HUES48 (cell line): Measurements from ENCODE around the gene KAZN.
"Not testable (repeated sequence)": the region's sequence is repeated elsewhere in the genome, so short reads cannot be mapped to it uniquely, and the experiment has no call there.

Experiments
- H3K27ac ChIP-seq: one replicate; pipeline ENCODE4 v1.7.0; 2013; ENCODE audit warnings: low read depth, low read length, inconsistent platforms
- H3K27me3 ChIP-seq: 2 replicates; pipeline ENCODE4 v1.6.1; 2013; ENCODE audit warnings: mild to moderate bottlenecking, low read length; ENCODE audit not compliant: control insufficient read depth, insufficient read depth
- H3K36me3 ChIP-seq: 2 replicates; pipeline ENCODE4 v1.6.1; 2013; ENCODE audit warnings: low read length; ENCODE audit not compliant: control insufficient read depth, insufficient read depth
- H3K4me1 ChIP-seq: 2 replicates; pipeline ENCODE4 v1.6.1; 2013; ENCODE audit warnings: mild to moderate bottlenecking, low read length; ENCODE audit not compliant: control insufficient read depth, insufficient read depth
- H3K4me3 ChIP-seq: 2 replicates; pipeline ENCODE4 v1.5.1; 2013; ENCODE audit warnings: mild to moderate bottlenecking, low read depth, low read length
- H3K9ac ChIP-seq: 2 replicates; pipeline ENCODE4 v1.6.1; 2013; ENCODE audit warnings: mild to moderate bottlenecking, low read depth, low read length, moderate library complexity
- H3K9me3 ChIP-seq: 2 replicates; pipeline ENCODE4 v1.6.1; 2013; ENCODE audit warnings: low read length; ENCODE audit not compliant: control insufficient read depth, insufficient read depth

Gene KAZN

GRCh38 chr1:15039901-15040300, 441.4 kb downstream of the KAZN start:
- no peaks in the 10 kb centered on the region for H3K4me1 ChIP-seq

GRCh38 chr1:15040685-15041084, 442.2 kb downstream of the KAZN start:
- not testable (repeated sequence) for H3K36me3 ChIP-seq, H3K4me1 ChIP-seq, H3K9me3 ChIP-seq, H3K9ac ChIP-seq, H3K4me3 ChIP-seq, H3K27ac ChIP-seq, H3K27me3 ChIP-seq

More at GRCh38 chr1:15039901-15040300, 441.4 kb downstream of the KAZN start:
- no peak overlapping the region for H3K9ac ChIP-seq
- H3K36me3 ChIP-seq = no peaks in the 10 kb centered on the region
- no peaks in the 10 kb centered on the region for H3K9me3 ChIP-seq
- H3K27ac ChIP-seq = no peak overlapping the region
- H3K27me3 ChIP-seq = no peaks in the 10 kb centered on the region
- H3K4me3 ChIP-seq = no peak overlapping the region

GRCh38 chr1:15042866-15043265, 444.4 kb downstream of the KAZN start:
- no peak overlapping the region for H3K9ac ChIP-seq
- no peak overlapping the region for H3K4me3 ChIP-seq
- H3K36me3 ChIP-seq = no peaks in the 10 kb centered on the region
- H3K27me3 ChIP-seq = no peaks in the 10 kb centered on the region
- no peaks in the 10 kb centered on the region for H3K9me3 ChIP-seq
- no peaks in the 10 kb centered on the region for H3K4me1 ChIP-seq
- no peak overlapping the region for H3K27ac ChIP-seq

- Histone ChIP-seq H3K36me3 (no peaks in the 10 kb centered on the region), H3K9me3 (no peaks in the 10 kb centered on the region), H3K4me3 (no peak overlapping the region), H3K27me3 (no peaks in the 10 kb centered on the region), H3K4me1 (no peaks in the 10 kb centered on the region), H3K27ac (no peak overlapping the region), H3K9ac (no peak overlapping the region)
Measured at GRCh38 chr1:15043934-15044333, 445.4 kb downstream of the KAZN start.

- H3K4me1 ChIP-seq = no peaks in the 10 kb centered on the region
- no peaks in the 10 kb centered on the region for H3K36me3 ChIP-seq
- H3K4me3 ChIP-seq = no peak overlapping the region
- H3K27me3 ChIP-seq = no peaks in the 10 kb centered on the region
- H3K9ac ChIP-seq = no peak overlapping the region
- H3K27ac ChIP-seq = no peak overlapping the region
- no peaks in the 10 kb centered on the region for H3K9me3 ChIP-seq
Measured at GRCh38 chr1:15045123-15045522, 446.6 kb downstream of the KAZN start.

- no peak overlapping the region for H3K27ac ChIP-seq
- no peaks in the 10 kb centered on the region for H3K9me3 ChIP-seq
Measured at GRCh38 chr1:15046487-15047165, 448.1 kb downstream of the KAZN start.

GRCh38 chr1:15047237-15047636, 448.8 kb downstream of the KAZN start:
- H3K9ac ChIP-seq = no peak overlapping the region
- H3K27me3 ChIP-seq = no peaks in the 10 kb centered on the region
- no peak overlapping the region for H3K4me3 ChIP-seq
- no peaks in the 10 kb centered on the region for H3K9me3 ChIP-seq
- H3K36me3 ChIP-seq = no peaks in the 10 kb centered on the region
- H3K4me1 ChIP-seq = no peaks in the 10 kb centered on the region
- H3K27ac ChIP-seq = no peak overlapping the region

More at GRCh38 chr1:15046487-15047165, 448.1 kb downstream of the KAZN start:
- Histone ChIP-seq H3K4me3 (no peak overlapping the region), H3K9ac (no peak overlapping the region), H3K4me1 (no peaks in the 10 kb centered on the region), H3K27me3 (no peaks in the 10 kb centered on the region), H3K36me3 (no peaks in the 10 kb centered on the region)

GRCh38 chr1:15048437-15048980, 450.0 kb downstream of the KAZN start:
- Histone ChIP-seq H3K4me3 (no peak overlapping the region), H3K27ac (no peak overlapping the region), H3K9me3 (no peaks in the 10 kb centered on the region), H3K4me1 (peaks cover 9% of the 10 kb centered on the region; the same call in 1 of the 2 replicates), H3K36me3 (no peaks in the 10 kb centered on the region), H3K27me3 (no peaks in the 10 kb centered on the region), H3K9ac (no peak overlapping the region)

- H3K27ac ChIP-seq = no peak overlapping the region
- H3K9ac ChIP-seq = no peak overlapping the region
- no peaks in the 10 kb centered on the region for H3K36me3 ChIP-seq
- H3K4me3 ChIP-seq = no peak overlapping the region
- peaks cover 14% of the 10 kb centered on the region; the same call in 1 of the 2 replicates for H3K4me1 ChIP-seq
- H3K27me3 ChIP-seq = no peaks in the 10 kb centered on the region
- no peaks in the 10 kb centered on the region for H3K9me3 ChIP-seq
Measured at GRCh38 chr1:15049067-15049466, 450.6 kb downstream of the KAZN start.

- Histone ChIP-seq H3K27me3 (no peaks in the 10 kb centered on the region), H3K36me3 (peaks cover 3% of the 10 kb centered on the region; the same call in 1 of the 2 replicates), H3K9me3 (no peaks in the 10 kb centered on the region), H3K27ac (no peak overlapping the region), H3K9ac (no peak overlapping the region), H3K4me3 (no peak overlapping the region), H3K4me1 (peaks cover 16% of the 10 kb centered on the region; the same call in 1 of the 2 replicates)
Measured at GRCh38 chr1:15051882-15052528, 453.5 kb downstream of the KAZN start.

GRCh38 chr1:15053153-15053552, 454.7 kb downstream of the KAZN start:
- no peak overlapping the region for H3K27ac ChIP-seq
- H3K36me3 ChIP-seq = peaks cover 3% of the 10 kb centered on the region; the same call in 1 of the 2 replicates
- H3K9me3 ChIP-seq = no peaks in the 10 kb centered on the region
- no peak overlapping the region for H3K9ac ChIP-seq
- H3K4me1 ChIP-seq = peaks cover 16% of the 10 kb centered on the region; the same call in 1 of the 2 replicates
- no peaks in the 10 kb centered on the region for H3K27me3 ChIP-seq
- H3K4me3 ChIP-seq = no peak overlapping the region
